DOHH2 (cell line): ENCODE measurements around the gene SEC23IP.
A peak's percentile ranks its signal among the peaks of the same experiment; 100 is the strongest.

Experiments used
- H3F3A ChIP-seq: fragments of 200-600 bp; sonication (generic), shearing (Covaris generic); 2 replicates; pipeline ENCODE4 v1.6.0; 2016; ENCODE audit warnings: antibody characterized with exemption, mild to moderate bottlenecking; ENCODE audit not compliant: control insufficient read depth, insufficient read depth
- H3K27ac ChIP-seq: fragments of 200-600 bp; sonication (generic); 2 replicates; pipeline ENCODE4 v1.5.1; 2014; ENCODE audit warnings: low read depth, mild to moderate bottlenecking, low read length, moderate library complexity
- H3K27me3 ChIP-seq: fragments of 200-600 bp; sonication (generic); 2 replicates; pipeline ENCODE4 v1.6.1; 2014; ENCODE audit warnings: mild to moderate bottlenecking, low read length, mixed read lengths; ENCODE audit not compliant: control insufficient read depth
- H3K36me3 ChIP-seq: fragments of 200-600 bp; sonication (generic); 2 replicates; pipeline ENCODE4 v1.6.1; 2014; ENCODE audit warnings: mild to moderate bottlenecking, low read length, moderate library complexity, mixed read lengths; ENCODE audit not compliant: control insufficient read depth
- H3K4me1 ChIP-seq: fragments of 200-600 bp; sonication (generic); 2 replicates; pipeline ENCODE4 v1.6.1; 2014; ENCODE audit warnings: mild to moderate bottlenecking, low read length, mixed read lengths; ENCODE audit not compliant: control insufficient read depth
- H3K4me2 ChIP-seq: fragments of 200-600 bp; sonication (generic); 2 replicates; pipeline ENCODE4 v1.6.0; 2014; ENCODE audit warnings: mild to moderate bottlenecking, low read length, moderate library complexity
- H3K4me3 ChIP-seq: fragments of 200-600 bp; sonication (generic); 2 replicates; pipeline ENCODE4 v1.5.1; 2014; ENCODE audit warnings: mild to moderate bottlenecking, low read length, mixed read lengths
- H3K79me2 ChIP-seq: fragments of 200-600 bp; sonication (generic); 2 replicates; pipeline ENCODE4 v1.6.1; 2014; ENCODE audit warnings: mild to moderate bottlenecking, low read length, mixed read lengths; ENCODE audit not compliant: control insufficient read depth
- H3K9me2 ChIP-seq: fragments of 200-600 bp; sonication (generic); replicated peaks from 2 replicates; pipeline ENCODE4 v1.6.1; 2014; ENCODE audit warnings: mild to moderate bottlenecking, low read length, mixed read lengths; ENCODE audit not compliant: control insufficient read depth
- H3K9me3 ChIP-seq: fragments of 200-600 bp; sonication (generic); 2 replicates; pipeline ENCODE4 v1.6.1; 2014; ENCODE audit warnings: antibody characterized with exemption, low read length, mixed read lengths; ENCODE audit not compliant: control insufficient read depth, insufficient read depth
- H4K20me1 ChIP-seq: fragments of 200-600 bp; sonication (generic); 2 replicates; pipeline ENCODE4 v1.6.0; 2014; ENCODE audit warnings: low read depth, mild to moderate bottlenecking, antibody characterized with exemption, low read length, moderate library complexity; ENCODE audit not compliant: control insufficient read depth, insufficient read depth
- EZH2phosphoT487 ChIP-seq: fragments of 200-600 bp; sonication (generic); IDR thresholded peaks from 2 replicates; pipeline ENCODE4 v1.6.1; 2017; ENCODE audit warnings: borderline replicate concordance, mild to moderate bottlenecking, antibody characterized with exemption, low read length, moderate library complexity, mixed read lengths
- TF ChIP-seq, protein P1 (sequence below): fragments of 200-600 bp; sonication (generic); IDR thresholded peaks from one replicate; pipeline ENCODE4 v1.5.1; 2014; ENCODE audit warnings: antibody characterized with exemption, mild to moderate bottlenecking, low read depth, low read length; ENCODE audit not compliant: poor library complexity, severe bottlenecking

The SEC23IP gene

DNA sequence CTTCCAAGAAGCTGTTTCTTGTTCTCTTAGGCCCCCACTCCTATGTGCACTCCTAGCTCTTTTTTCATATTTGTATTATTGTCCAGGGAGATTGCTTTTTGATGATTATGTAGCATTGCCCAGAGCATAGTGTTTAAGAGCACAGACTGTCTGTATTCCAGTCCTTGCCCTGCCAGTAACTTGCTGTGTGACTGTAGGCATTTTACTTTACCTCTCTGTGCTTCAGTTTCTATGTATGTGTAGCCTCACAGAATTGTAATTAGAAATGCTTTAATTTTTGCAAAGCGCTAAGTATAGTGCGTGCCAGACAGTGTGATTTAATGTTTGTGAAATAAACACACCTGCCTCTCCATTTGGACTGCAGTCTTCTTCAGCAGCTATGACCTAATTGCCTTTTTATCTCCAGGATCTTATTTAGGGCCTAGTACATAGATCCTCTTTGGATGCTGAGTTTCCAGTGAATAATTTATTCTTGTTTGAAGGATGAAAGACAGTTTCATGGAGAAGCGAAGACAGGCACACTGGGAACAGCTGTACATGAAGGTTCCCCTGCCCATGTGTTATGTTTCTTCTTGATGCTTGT lies 1.4 kb downstream of the SEC23IP start:
- Histone ChIP-seq H3K9me2 (no peaks in the 10 kb centered on the region), H3K4me2 (peak overlapping the region; percentile 85), H3K36me3 (peaks cover 37% of the 10 kb centered on the region), H3F3A (peaks cover 5% of the 10 kb centered on the region), H3K4me3 (peak overlapping the region; percentile 97), H3K79me2 (peaks cover 71% of the 10 kb centered on the region), H4K20me1 (no peaks in the 10 kb centered on the region), H3K4me1 (peaks cover 28% of the 10 kb centered on the region), H3K27me3 (no peaks in the 10 kb centered on the region), H3K9me3 (peaks cover 8% of the 10 kb centered on the region; the same call in 1 of the 2 replicates), H3K27ac (no peak overlapping the region)
- no peak for TF ChIP-seq EZH2phosphoT487
- TF ChIP-seq, protein P1, sequence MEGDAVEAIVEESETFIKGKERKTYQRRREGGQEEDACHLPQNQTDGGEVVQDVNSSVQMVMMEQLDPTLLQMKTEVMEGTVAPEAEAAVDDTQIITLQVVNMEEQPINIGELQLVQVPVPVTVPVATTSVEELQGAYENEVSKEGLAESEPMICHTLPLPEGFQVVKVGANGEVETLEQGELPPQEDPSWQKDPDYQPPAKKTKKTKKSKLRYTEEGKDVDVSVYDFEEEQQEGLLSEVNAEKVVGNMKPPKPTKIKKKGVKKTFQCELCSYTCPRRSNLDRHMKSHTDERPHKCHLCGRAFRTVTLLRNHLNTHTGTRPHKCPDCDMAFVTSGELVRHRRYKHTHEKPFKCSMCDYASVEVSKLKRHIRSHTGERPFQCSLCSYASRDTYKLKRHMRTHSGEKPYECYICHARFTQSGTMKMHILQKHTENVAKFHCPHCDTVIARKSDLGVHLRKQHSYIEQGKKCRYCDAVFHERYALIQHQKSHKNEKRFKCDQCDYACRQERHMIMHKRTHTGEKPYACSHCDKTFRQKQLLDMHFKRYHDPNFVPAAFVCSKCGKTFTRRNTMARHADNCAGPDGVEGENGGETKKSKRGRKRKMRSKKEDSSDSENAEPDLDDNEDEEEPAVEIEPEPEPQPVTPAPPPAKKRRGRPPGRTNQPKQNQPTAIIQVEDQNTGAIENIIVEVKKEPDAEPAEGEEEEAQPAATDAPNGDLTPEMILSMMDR, result no peak

GRCh38 chr10:119896061-119896655 lies 3.6 kb downstream of the SEC23IP start:
- H3K9me3 ChIP-seq, result no peaks in the 10 kb centered on the region
- no peaks in the 10 kb centered on the region for H3K9me2 ChIP-seq
- H3F3A ChIP-seq, result peaks cover 1% of the 10 kb centered on the region; the same call in 1 of the 2 replicates
- peaks cover 53% of the 10 kb centered on the region for H3K36me3 ChIP-seq
- no peaks in the 10 kb centered on the region for H4K20me1 ChIP-seq
- H3K4me2 ChIP-seq, result no peak overlapping the region
- H3K27ac ChIP-seq, result no peak overlapping the region
- peaks cover 94% of the 10 kb centered on the region for H3K79me2 ChIP-seq
- H3K27me3 ChIP-seq, result no peaks in the 10 kb centered on the region
- TF ChIP-seq EZH2phosphoT487, result no peak
- TF ChIP-seq, protein P1, result no peak
- peaks cover 27% of the 10 kb centered on the region for H3K4me1 ChIP-seq
- no peak overlapping the region for H3K4me3 ChIP-seq

DNA sequence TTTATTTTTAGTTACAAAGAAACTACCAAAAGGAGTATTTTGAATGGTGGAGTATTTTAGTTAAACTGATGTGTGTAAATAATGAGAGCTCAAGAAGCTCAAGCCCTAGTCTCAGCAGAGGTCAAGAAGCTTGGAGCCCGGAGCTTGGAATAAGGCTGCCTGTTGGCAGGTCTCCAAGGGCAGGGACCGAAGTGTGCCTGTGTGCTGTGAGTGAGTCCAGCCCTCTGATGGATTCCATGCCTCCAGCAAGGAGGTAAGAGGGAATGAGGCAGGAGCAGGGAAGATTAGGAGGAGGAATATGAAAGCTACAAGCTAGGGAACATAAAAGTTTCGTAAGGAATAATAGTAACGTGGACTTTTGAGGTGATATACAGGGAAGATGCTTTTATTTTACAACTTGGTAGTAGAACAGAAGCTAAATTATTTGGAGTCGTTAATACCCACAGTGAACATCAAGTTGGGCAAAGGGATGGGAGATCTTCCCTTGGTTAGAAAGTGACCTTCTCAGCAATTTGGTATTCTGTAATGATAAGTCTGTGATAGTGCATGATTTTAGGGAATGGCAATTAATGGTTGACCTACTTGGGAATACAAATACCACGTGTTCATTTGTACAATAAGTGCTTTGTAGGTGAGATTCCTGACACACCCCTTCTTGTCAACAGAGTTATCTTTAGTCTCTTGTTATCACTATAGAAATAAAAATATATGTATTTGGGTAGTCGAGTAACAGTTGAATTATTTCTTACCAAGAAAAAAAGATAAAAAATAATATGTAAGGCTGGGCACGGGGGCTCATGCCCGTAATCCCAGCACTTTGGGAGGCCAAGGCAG lies 4.6 kb downstream of the SEC23IP start:
- Histone ChIP-seq H3K4me3 (no peak overlapping the region), H3F3A (no peaks in the 10 kb centered on the region), H4K20me1 (no peaks in the 10 kb centered on the region), H3K36me3 (peaks cover 57% of the 10 kb centered on the region), H3K4me1 (peaks cover 19% of the 10 kb centered on the region), H3K4me2 (no peak overlapping the region), H3K9me3 (no peaks in the 10 kb centered on the region), H3K27me3 (no peaks in the 10 kb centered on the region), H3K9me2 (no peaks in the 10 kb centered on the region), H3K27ac (no peak overlapping the region), H3K79me2 (peaks cover 96% of the 10 kb centered on the region)
- TF ChIP-seq, protein P1, result no peak
- TF ChIP-seq EZH2phosphoT487, result no peak
